ENCODE measurements around the gene HLA-DMB. TPM values are rescaled to one million over a fixed set of nuclear protein-coding genes. Genes with fewer than 3 reads are reported as not detected.
A peak's percentile ranks its signal among the peaks of the same experiment; 100 is the strongest.

The HLA-DMB gene
- polyA plus RNA-seq, 1 of the 3 experiments (the other 2 are of a cell fraction) = not detected

- H2AFZ ChIP-seq (ENCODE audit: low read depth) = no peak overlapping the region
- peaks cover 98% of the 10 kb centered on the region for H3F3A ChIP-seq (replicated peaks; ENCODE audit: insufficient read depth)
- H3K4me3 ChIP-seq (ENCODE audit: low read depth in 2 of 2, low read length in 1 of 2) = no peak overlapping the region
- peaks cover 89% of the 10 kb centered on the region for H4K20me1 ChIP-seq (ENCODE audit: insufficient read depth)
- TF ChIP-seq USF1 (IDR thresholded peaks at IDR 0.05; ENCODE audit: borderline replicate concordance, low read depth) = no peak
- no peak for TF ChIP-seq SIN3A (IDR thresholded peaks at IDR 0.05; ENCODE audit: borderline replicate concordance, low read depth, low read length)
- no peak for TF ChIP-seq TCF12 (IDR thresholded peaks at IDR 0.05)
- TF ChIP-seq EZH2phosphoT487 (IDR thresholded peaks at IDR 0.05; ENCODE audit: borderline replicate concordance, low read depth) = no peak
- TF ChIP-seq, protein P1, sequence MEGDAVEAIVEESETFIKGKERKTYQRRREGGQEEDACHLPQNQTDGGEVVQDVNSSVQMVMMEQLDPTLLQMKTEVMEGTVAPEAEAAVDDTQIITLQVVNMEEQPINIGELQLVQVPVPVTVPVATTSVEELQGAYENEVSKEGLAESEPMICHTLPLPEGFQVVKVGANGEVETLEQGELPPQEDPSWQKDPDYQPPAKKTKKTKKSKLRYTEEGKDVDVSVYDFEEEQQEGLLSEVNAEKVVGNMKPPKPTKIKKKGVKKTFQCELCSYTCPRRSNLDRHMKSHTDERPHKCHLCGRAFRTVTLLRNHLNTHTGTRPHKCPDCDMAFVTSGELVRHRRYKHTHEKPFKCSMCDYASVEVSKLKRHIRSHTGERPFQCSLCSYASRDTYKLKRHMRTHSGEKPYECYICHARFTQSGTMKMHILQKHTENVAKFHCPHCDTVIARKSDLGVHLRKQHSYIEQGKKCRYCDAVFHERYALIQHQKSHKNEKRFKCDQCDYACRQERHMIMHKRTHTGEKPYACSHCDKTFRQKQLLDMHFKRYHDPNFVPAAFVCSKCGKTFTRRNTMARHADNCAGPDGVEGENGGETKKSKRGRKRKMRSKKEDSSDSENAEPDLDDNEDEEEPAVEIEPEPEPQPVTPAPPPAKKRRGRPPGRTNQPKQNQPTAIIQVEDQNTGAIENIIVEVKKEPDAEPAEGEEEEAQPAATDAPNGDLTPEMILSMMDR (IDR thresholded peaks at IDR 0.05) = no peak
- no peak for TF ChIP-seq RAD21 (IDR thresholded peaks at IDR 0.05; ENCODE audit: low read length)
- TF ChIP-seq, protein P2, sequence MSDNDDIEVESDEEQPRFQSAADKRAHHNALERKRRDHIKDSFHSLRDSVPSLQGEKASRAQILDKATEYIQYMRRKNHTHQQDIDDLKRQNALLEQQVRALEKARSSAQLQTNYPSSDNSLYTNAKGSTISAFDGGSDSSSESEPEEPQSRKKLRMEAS (IDR thresholded peaks at IDR 0.05; ENCODE audit: low read depth) = no peak
- no peak for TF ChIP-seq FOSL2 (IDR thresholded peaks at IDR 0.05; ENCODE audit: borderline replicate concordance, low read depth)
- TF ChIP-seq ELF1 (IDR thresholded peaks at IDR 0.05) = no peak
- no peak for TF ChIP-seq USF2 (IDR thresholded peaks at IDR 0.05; ENCODE audit: borderline replicate concordance, low read depth, low read length)
- TF ChIP-seq CHD2 (IDR thresholded peaks at IDR 0.05; ENCODE audit: low read length, partially characterized antibody) = no peak
- no peak for TF ChIP-seq TEAD4 (IDR thresholded peaks at IDR 0.05; ENCODE audit: borderline replicate concordance, insufficient read depth)
- TF ChIP-seq FOXM1 (IDR thresholded peaks at IDR 0.05; ENCODE audit: low read depth) = no peak
- no peak for TF ChIP-seq SMC3 (IDR thresholded peaks at IDR 0.05; ENCODE audit: low read depth, low read length)
- H3K36me3 ChIP-seq (replicated peaks in 1 of 2; ENCODE audit: control insufficient read depth in 1 of 2, insufficient read depth in 2 of 2, low read length in 1 of 2) = peaks cover 75 to 77% of the 10 kb centered on the region in 2 experiments
- H3K79me2 ChIP-seq (ENCODE audit: insufficient read depth) = peaks cover 56% of the 10 kb centered on the region
- peak overlapping the region in 1 of 2 experiments; percentile 18; a peak in 1 of 4 replicates for H3K27ac ChIP-seq (ENCODE audit: low read depth in 2 of 2, low read length in 1 of 2)
- H3K9me3 ChIP-seq = no peaks in the 10 kb centered on the region
- peaks cover 12 to 16% of the 10 kb centered on the region in 2 experiments for H3K4me1 ChIP-seq (ENCODE audit: control insufficient read depth in 1 of 2, insufficient read depth in 2 of 2, low read depth in 1 of 2, low read length in 1 of 2)
- H3K27me3 ChIP-seq (ENCODE audit: insufficient read depth) = no peaks in the 10 kb centered on the region
- POLR2A ChIA-PET = interaction anchor here (2.2 kb wide), 1 partner anchor 9 kb away, joined by 13 read pairs; no protein-coding TSS in a partner anchor
- no peaks in the 10 kb centered on the region for H3K9me2 ChIP-seq
- CTCF ChIA-PET = interaction anchor here (0.7 to 16.2 kb wide), 10 partner anchors 10 to 268 kb away, joined by 3 to 391 read pairs (median 6); partner anchors contain the start of genes BRD2, HLA-DMA, HLA-DMB and TAP2
- DNase-seq = no peak
- H3K9ac ChIP-seq = no peak overlapping the region
- WGBS (ENCODE audit: low lambda C conversion rate) = 93% methylated on average over 11 of the region's 11 CpGs
- no peak overlapping the region for H3K4me2 ChIP-seq
These were observed 39.7 kb upstream of the HLA-DMB start for GRCh38 chr6:32980488-32981038.

Data from SK-N-SH (cell line).